ENCODE measurements around the gene CD46.

- TF ChIP-seq CTCF (conservative IDR thresholded peaks at IDR 0.05) = no peak
- no peak for TF ChIP-seq EZH2 (IDR thresholded peaks at IDR 0.05; ENCODE audit: low read depth)
Measured at GRCh38 chr1:207832796-207833195, 80.9 kb downstream of the CD46 start.
